ENCODE measurements around the gene RBMS3. TPM values are rescaled to one million over a fixed set of nuclear protein-coding genes. Genes with fewer than 3 reads are reported as not detected.

The RBMS3 gene
- total RNA-seq, 1 donor from 2014 or later: 33.0 TPM

- H3K4me2 ChIP-seq (ENCODE audit: low read length): no peak overlapping the region
- H3K4me1 ChIP-seq (ENCODE audit: insufficient read depth, low read length): no peaks in the 10 kb centered on the region
- Mint-ChIP-seq H3K27ac (ENCODE audit: unreplicated experiment) (no peak overlapping the region), H3K9me3 (ENCODE audit: unreplicated experiment) (no peaks in the 10 kb centered on the region), H3K4me1 (ENCODE audit: low read depth, unreplicated experiment) (no peaks in the 10 kb centered on the region), H3K36me3 (ENCODE audit: low read depth, unreplicated experiment) (peaks cover 2% of the 10 kb centered on the region), H3K27me3 (ENCODE audit: low read depth, unreplicated experiment) (no peaks in the 10 kb centered on the region), H3K4me3 (ENCODE audit: unreplicated experiment) (no peak overlapping the region)
- no peak for TF ChIP-seq EZH2 (IDR thresholded peaks at IDR 0.05; ENCODE audit: insufficient read depth, low read length)
- no peak for TF ChIP-seq CTCF (IDR thresholded peaks at IDR 0.05; ENCODE audit: insufficient read depth, low read depth, low read length)
- no peaks in the 10 kb centered on the region for H3K79me2 ChIP-seq (ENCODE audit: insufficient read depth, low read length)
- H3K4me3 ChIP-seq (ENCODE audit: insufficient read depth, low read depth, low read length): no peak overlapping the region
- FAIRE-seq: no peak
- H3K27ac ChIP-seq (ENCODE audit: low read depth, low read length): no peak overlapping the region
- no peak for DNase-seq (ENCODE audit: low read depth)
- no peaks in the 10 kb centered on the region for H3K27me3 ChIP-seq (ENCODE audit: insufficient read depth, low read length)
- no peak overlapping the region for H2AFZ ChIP-seq (ENCODE audit: low read depth, low read length)
- no peaks in the 10 kb centered on the region for H3K36me3 ChIP-seq (ENCODE audit: insufficient read depth, low read length)
- H3K9me3 ChIP-seq (ENCODE audit: insufficient read depth, low read depth, low read length): no peaks in the 10 kb centered on the region
- no peak overlapping the region for H3K9ac ChIP-seq (ENCODE audit: low read length)
- no peaks in the 10 kb centered on the region for H4K20me1 ChIP-seq (ENCODE audit: insufficient read depth, low read length)
These were observed 12.2 kb upstream of the RBMS3 start for GRCh38 chr3:29268651-29269050.

- DNase-seq (ENCODE audit: low read depth): no peak
- H3K27ac ChIP-seq (ENCODE audit: low read depth, low read length): no peak overlapping the region
- H3K4me1 Mint-ChIP-seq (ENCODE audit: low read depth, unreplicated experiment): no peaks in the 10 kb centered on the region
- no peaks in the 10 kb centered on the region for H3K27me3 ChIP-seq (ENCODE audit: insufficient read depth, low read length)
- no peaks in the 10 kb centered on the region for H3K9me3 Mint-ChIP-seq (ENCODE audit: unreplicated experiment)
- H3K36me3 Mint-ChIP-seq (ENCODE audit: low read depth, unreplicated experiment): peaks cover 2% of the 10 kb centered on the region
- H3K9me3 ChIP-seq (ENCODE audit: insufficient read depth, low read depth, low read length): no peaks in the 10 kb centered on the region
- no peak for FAIRE-seq
- no peaks in the 10 kb centered on the region for H3K36me3 ChIP-seq (ENCODE audit: insufficient read depth, low read length)
- H3K4me2 ChIP-seq (ENCODE audit: low read length): no peak overlapping the region
- H3K4me1 ChIP-seq (ENCODE audit: insufficient read depth, low read length): no peaks in the 10 kb centered on the region
- H4K20me1 ChIP-seq (ENCODE audit: insufficient read depth, low read length): no peaks in the 10 kb centered on the region
- no peak overlapping the region for H3K27ac Mint-ChIP-seq (ENCODE audit: unreplicated experiment)
- H3K9ac ChIP-seq (ENCODE audit: low read length): no peak overlapping the region
- no peak overlapping the region for H3K4me3 ChIP-seq (ENCODE audit: insufficient read depth, low read depth, low read length)
- no peak overlapping the region for H3K4me3 Mint-ChIP-seq (ENCODE audit: unreplicated experiment)
- no peak overlapping the region for H2AFZ ChIP-seq (ENCODE audit: low read depth, low read length)
- TF ChIP-seq CTCF (IDR thresholded peaks at IDR 0.05; ENCODE audit: insufficient read depth, low read depth, low read length) (no peak), EZH2 (IDR thresholded peaks at IDR 0.05; ENCODE audit: insufficient read depth, low read length) (no peak)
- H3K27me3 Mint-ChIP-seq (ENCODE audit: low read depth, unreplicated experiment): no peaks in the 10 kb centered on the region
- H3K79me2 ChIP-seq (ENCODE audit: insufficient read depth, low read length): no peaks in the 10 kb centered on the region
These were observed 10.1 kb upstream of the RBMS3 start for GRCh38 chr3:29270752-29271151.

GRCh38 chr3:29271475-29271874 lies 9.4 kb upstream of the RBMS3 start:
- no peak for DNase-seq (ENCODE audit: low read depth)
- no peaks in the 10 kb centered on the region for H3K9me3 Mint-ChIP-seq (ENCODE audit: unreplicated experiment)
- Histone ChIP-seq H2AFZ (ENCODE audit: low read depth, low read length) (no peak overlapping the region), H3K9ac (ENCODE audit: low read length) (no peak overlapping the region), H3K27ac (ENCODE audit: low read depth, low read length) (no peak overlapping the region), H3K9me3 (ENCODE audit: insufficient read depth, low read depth, low read length) (no peaks in the 10 kb centered on the region), H3K4me1 (ENCODE audit: insufficient read depth, low read length) (no peaks in the 10 kb centered on the region), H3K36me3 (ENCODE audit: insufficient read depth, low read length) (no peaks in the 10 kb centered on the region), H3K4me3 (ENCODE audit: insufficient read depth, low read depth, low read length) (no peak overlapping the region), H3K79me2 (ENCODE audit: insufficient read depth, low read length) (no peaks in the 10 kb centered on the region), H3K27me3 (ENCODE audit: insufficient read depth, low read length) (no peaks in the 10 kb centered on the region), H4K20me1 (ENCODE audit: insufficient read depth, low read length) (no peaks in the 10 kb centered on the region), H3K4me2 (ENCODE audit: low read length) (no peak overlapping the region)
- no peak overlapping the region for H3K4me3 Mint-ChIP-seq (ENCODE audit: unreplicated experiment)
- no peak for TF ChIP-seq EZH2 (IDR thresholded peaks at IDR 0.05; ENCODE audit: insufficient read depth, low read length)
- TF ChIP-seq CTCF (IDR thresholded peaks at IDR 0.05; ENCODE audit: insufficient read depth, low read depth, low read length): no peak
- H3K27ac Mint-ChIP-seq (ENCODE audit: unreplicated experiment): no peak overlapping the region
- no peaks in the 10 kb centered on the region for H3K4me1 Mint-ChIP-seq (ENCODE audit: low read depth, unreplicated experiment)
- no peaks in the 10 kb centered on the region for H3K27me3 Mint-ChIP-seq (ENCODE audit: low read depth, unreplicated experiment)
- peaks cover 2% of the 10 kb centered on the region for H3K36me3 Mint-ChIP-seq (ENCODE audit: low read depth, unreplicated experiment)
- FAIRE-seq: no peak
